DND-41 (cell line): ENCODE measurements around the gene MARCHF10.

Source experiments
- ATAC-seq: fragments of 200-7000 bp; cut with Tn5 transposase; 3 replicates; pipeline ENCODE4 v1.9.1; 2021; ENCODE audit warnings: low read depth; ENCODE audit not compliant: insufficient read depth
- DNase-seq: peaks from one replicate; pipeline ENCODE4 v3.0.0-alpha.2; 2020
- H2AFZ ChIP-seq: 2 replicates; pipeline ENCODE4 v1.6.0; 2012; ENCODE audit warnings: low read depth, low read length
- H3K27ac ChIP-seq: 2 replicates; pipeline ENCODE4 v1.5.1; 2012; ENCODE audit warnings: low read length, inconsistent platforms
- H3K27me3 ChIP-seq: fragments of 200-600 bp; sonication (generic); 2 replicates; pipeline ENCODE4 v1.6.0; 2012; ENCODE audit warnings: low read length, mild to moderate bottlenecking, inconsistent platforms; ENCODE audit not compliant: insufficient read depth, poor library complexity
- H3K36me3 ChIP-seq: 2 replicates; pipeline ENCODE4 v1.5.1; 2012; ENCODE audit warnings: low read length, inconsistent platforms; ENCODE audit not compliant: insufficient read depth
- H3K4me1 ChIP-seq: 2 replicates; pipeline ENCODE4 v1.5.1; 2012; ENCODE audit warnings: mild to moderate bottlenecking, low read length; ENCODE audit not compliant: insufficient read depth
- H3K4me2 ChIP-seq: 2 replicates; pipeline ENCODE4 v1.6.0; 2012; ENCODE audit warnings: mild to moderate bottlenecking, moderate library complexity, low read length, inconsistent platforms; ENCODE audit not compliant: insufficient read depth
- H3K4me3 ChIP-seq, 2 experiments: fragments of 200-600 bp in 1 of 2; shearing (Covaris generic) in 1 of 2; 2 replicates each; pipeline ENCODE4 v1.5.1; 2012 to 2016; ENCODE audit warnings: inconsistent platforms in 2 of 2, low read length in 2 of 2, mild to moderate bottlenecking in 2 of 2, low read depth in 1 of 2, moderate library complexity in 1 of 2
- H3K79me2 ChIP-seq: 2 replicates; pipeline ENCODE4 v1.6.0; 2012; ENCODE audit warnings: low read length, inconsistent platforms; ENCODE audit not compliant: insufficient read depth
- H3K9ac ChIP-seq: 2 replicates; pipeline ENCODE4 v1.6.0; 2012; ENCODE audit warnings: low read depth, mild to moderate bottlenecking, inconsistent platforms, low read length, moderate library complexity
- H3K9me3 ChIP-seq: 2 replicates; pipeline ENCODE4 v1.5.1; 2012; ENCODE audit warnings: low read length, moderate library complexity, mild to moderate bottlenecking, inconsistent platforms; ENCODE audit not compliant: insufficient read depth, severe bottlenecking
- H4K20me1 ChIP-seq: 2 replicates; pipeline ENCODE4 v1.6.0; 2012; ENCODE audit warnings: low read length; ENCODE audit not compliant: insufficient read depth
- EZH2 ChIP-seq: IDR thresholded peaks from 3 replicates; pipeline ENCODE4 v1.6.1; 2012; ENCODE audit warnings: borderline replicate concordance, low read depth, mild to moderate bottlenecking, moderate library complexity, low read length, inconsistent platforms; ENCODE audit not compliant: severe bottlenecking
- TF ChIP-seq, protein P1 (sequence below): IDR thresholded peaks from 2 replicates; pipeline ENCODE4 v1.5.1; 2012; ENCODE audit warnings: borderline replicate concordance, low read length, moderate library complexity, mild to moderate bottlenecking; ENCODE audit not compliant: poor library complexity, severe bottlenecking; ENCODE audit errors: extremely low read depth

MARCHF10 gene

DNA sequence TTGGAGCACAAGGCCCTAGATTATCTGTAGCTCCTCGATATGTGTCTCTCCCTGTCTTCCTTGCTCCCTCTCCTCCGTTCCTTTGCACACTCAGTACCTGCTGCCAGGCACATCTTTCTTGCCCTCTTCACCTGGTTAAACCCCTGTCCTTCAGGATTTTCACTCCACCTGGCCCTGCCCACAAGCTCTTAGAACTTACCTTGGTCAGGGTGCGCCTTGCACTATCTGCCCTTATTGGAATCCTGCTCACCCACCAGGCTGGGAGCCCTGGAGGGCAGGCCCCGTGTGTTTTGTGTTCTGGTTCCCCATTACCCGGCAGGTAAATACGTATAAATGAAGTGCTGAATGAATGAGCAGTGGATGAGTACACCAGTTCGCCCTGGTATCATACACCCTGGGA lies 54.6 kb downstream of the MARCHF10 start:
- TF ChIP-seq EZH2: no peak
- TF ChIP-seq, protein P1, sequence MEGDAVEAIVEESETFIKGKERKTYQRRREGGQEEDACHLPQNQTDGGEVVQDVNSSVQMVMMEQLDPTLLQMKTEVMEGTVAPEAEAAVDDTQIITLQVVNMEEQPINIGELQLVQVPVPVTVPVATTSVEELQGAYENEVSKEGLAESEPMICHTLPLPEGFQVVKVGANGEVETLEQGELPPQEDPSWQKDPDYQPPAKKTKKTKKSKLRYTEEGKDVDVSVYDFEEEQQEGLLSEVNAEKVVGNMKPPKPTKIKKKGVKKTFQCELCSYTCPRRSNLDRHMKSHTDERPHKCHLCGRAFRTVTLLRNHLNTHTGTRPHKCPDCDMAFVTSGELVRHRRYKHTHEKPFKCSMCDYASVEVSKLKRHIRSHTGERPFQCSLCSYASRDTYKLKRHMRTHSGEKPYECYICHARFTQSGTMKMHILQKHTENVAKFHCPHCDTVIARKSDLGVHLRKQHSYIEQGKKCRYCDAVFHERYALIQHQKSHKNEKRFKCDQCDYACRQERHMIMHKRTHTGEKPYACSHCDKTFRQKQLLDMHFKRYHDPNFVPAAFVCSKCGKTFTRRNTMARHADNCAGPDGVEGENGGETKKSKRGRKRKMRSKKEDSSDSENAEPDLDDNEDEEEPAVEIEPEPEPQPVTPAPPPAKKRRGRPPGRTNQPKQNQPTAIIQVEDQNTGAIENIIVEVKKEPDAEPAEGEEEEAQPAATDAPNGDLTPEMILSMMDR: no peak
- Histone ChIP-seq H3K79me2 (no peaks in the 10 kb centered on the region), H3K4me2 (no peak overlapping the region), H3K4me1 (no peaks in the 10 kb centered on the region), H3K9ac (no peak overlapping the region), H3K36me3 (no peaks in the 10 kb centered on the region), H3K4me3 (no peak overlapping the region), H3K27ac (no peak overlapping the region), H4K20me1 (no peaks in the 10 kb centered on the region), H2AFZ (no peak overlapping the region), H3K9me3 (no peaks in the 10 kb centered on the region), H3K27me3 (peaks cover 5% of the 10 kb centered on the region)
- no peak for DNase-seq
- no peak for ATAC-seq

DNA sequence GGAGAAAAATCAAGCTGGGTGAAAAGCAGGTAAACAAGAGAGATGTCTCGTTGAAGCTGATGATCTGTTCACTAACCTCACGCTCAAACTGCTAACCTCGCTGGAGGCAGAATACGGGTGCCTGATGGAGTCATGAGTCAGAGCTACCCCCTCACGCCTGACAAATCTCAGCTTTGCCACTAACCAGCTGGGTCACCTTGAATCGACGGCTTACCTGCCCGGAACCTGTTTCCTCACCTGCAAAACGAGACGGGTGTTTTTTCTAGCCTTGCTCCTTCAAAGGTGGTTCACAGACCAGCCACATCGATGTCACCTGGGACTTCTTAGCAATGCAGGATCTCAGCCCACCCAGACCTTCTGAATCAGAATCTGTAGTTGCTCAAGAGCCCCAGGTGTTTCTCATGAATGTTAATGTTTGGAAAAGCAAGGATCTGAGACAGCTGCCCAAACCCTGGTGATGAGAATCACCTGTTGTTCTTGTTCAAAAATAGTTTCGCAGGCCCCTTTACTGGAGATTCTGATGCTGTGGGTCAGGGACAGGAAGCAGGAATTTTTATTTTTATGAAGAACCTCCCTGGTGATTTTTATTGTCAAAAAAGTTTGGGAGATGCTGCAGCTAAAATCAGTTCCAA lies 56.9 kb downstream of the MARCHF10 start:
- H3K79me2 ChIP-seq: no peaks in the 10 kb centered on the region
- no peaks in the 10 kb centered on the region for H3K4me1 ChIP-seq
- H3K4me3 ChIP-seq: no peak overlapping the region
- DNase-seq (no peak), ATAC-seq (no peak)
- no peaks in the 10 kb centered on the region for H3K36me3 ChIP-seq
- no peak for TF ChIP-seq EZH2
- TF ChIP-seq, protein P1: no peak
- no peak overlapping the region for H2AFZ ChIP-seq
- no peaks in the 10 kb centered on the region for H4K20me1 ChIP-seq
- no peak overlapping the region for H3K9ac ChIP-seq
- H3K4me2 ChIP-seq: no peak overlapping the region
- H3K27me3 ChIP-seq: peaks cover 7% of the 10 kb centered on the region
- H3K9me3 ChIP-seq: no peaks in the 10 kb centered on the region
- H3K27ac ChIP-seq: no peak overlapping the region

DNA sequence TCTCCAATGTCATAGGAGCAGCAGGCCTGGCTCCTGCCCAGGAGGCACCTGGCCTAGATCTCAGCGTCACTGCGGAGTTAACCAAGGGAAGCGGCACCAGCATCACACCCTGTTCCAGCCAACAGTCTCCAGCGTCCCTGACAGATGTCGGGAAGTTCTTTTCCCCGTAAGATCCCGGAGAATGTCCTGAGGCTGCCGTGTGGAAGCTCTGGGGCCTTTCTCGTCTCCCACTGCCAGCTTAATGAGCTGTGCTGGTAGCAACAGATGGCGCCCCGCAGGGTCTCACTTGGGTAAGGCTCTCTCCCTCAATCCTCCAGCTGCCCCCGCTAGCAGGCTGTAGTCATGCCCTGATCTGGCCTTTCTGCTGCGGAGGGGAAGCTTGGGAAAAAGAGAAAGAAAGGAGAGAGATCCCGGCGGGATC lies 57.5 kb downstream of the MARCHF10 start:
- no peaks in the 10 kb centered on the region for H3K79me2 ChIP-seq
- peaks cover 7% of the 10 kb centered on the region for H3K27me3 ChIP-seq
- no peaks in the 10 kb centered on the region for H3K9me3 ChIP-seq
- no peaks in the 10 kb centered on the region for H3K36me3 ChIP-seq
- H3K4me3 ChIP-seq: no peak overlapping the region
- no peak overlapping the region for H3K9ac ChIP-seq
- DNase-seq (no peak), ATAC-seq (no peak)
- H4K20me1 ChIP-seq: no peaks in the 10 kb centered on the region
- H3K4me1 ChIP-seq: no peaks in the 10 kb centered on the region
- TF ChIP-seq EZH2: no peak
- TF ChIP-seq, protein P1: no peak
- H3K4me2 ChIP-seq: no peak overlapping the region
- no peak overlapping the region for H3K27ac ChIP-seq
- H2AFZ ChIP-seq: no peak overlapping the region
